Measurements from ENCODE around the gene HSF5. TPM values are rescaled to one million over a fixed set of nuclear protein-coding genes. Genes with fewer than 3 reads are reported as not detected.

Gene HSF5
- total and polyA plus RNA-seq, 2 of the 4 experiments (the other 2 are of a cell fraction), result not detected

DNA sequence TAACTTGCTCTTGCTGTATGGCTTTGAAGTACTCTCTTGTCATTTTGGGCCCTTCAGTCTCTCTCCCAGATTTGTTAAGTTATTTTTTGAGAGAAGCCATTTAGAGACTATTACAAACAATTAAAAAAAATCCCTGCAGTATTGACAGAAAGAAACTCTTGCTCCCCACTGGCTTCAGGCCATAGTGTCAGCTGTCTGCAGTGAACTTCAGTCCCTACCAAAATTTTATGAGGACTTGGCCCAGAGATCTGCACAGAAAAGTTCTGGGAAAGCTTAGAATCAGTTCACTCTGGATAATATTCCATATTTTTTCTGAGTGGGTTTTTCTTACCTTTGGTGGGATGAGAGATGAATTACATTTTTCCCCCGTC, 105.4 kb downstream of the HSF5 start:
- no peak overlapping the region for H4K8ac ChIP-seq (ENCODE audit: low read depth in 2 of 2, low read length in 2 of 2)
- no peak overlapping the region for H3K27ac ChIP-seq (ENCODE audit: insufficient read depth, low read length)
- H3K9ac ChIP-seq (ENCODE audit: low read depth, low read length), result no peak overlapping the region
- no peak overlapping the region for H3K23ac ChIP-seq (ENCODE audit: low read depth, low read length)
- H3K4me1 ChIP-seq (ENCODE audit: control insufficient read depth, insufficient read depth, low read length), result no peaks in the 10 kb centered on the region
- no peaks in the 10 kb centered on the region for H3K9me3 ChIP-seq (ENCODE audit: control insufficient read depth, insufficient read depth, low read length)
- no peak overlapping the region for H2BK120ac ChIP-seq (ENCODE audit: low read depth, low read length)
- no TSS peak for BruUV-seq (replicated peaks)
- no CpG with 5 or more reads among the region's 1 CpG for WGBS, 2 experiments (ENCODE audit: extremely low coverage in 2 of 2, insufficient read length in 1 of 2)
- H2AFZ ChIP-seq (replicated peaks; ENCODE audit: low read length, poor library complexity), result no peak overlapping the region
- no peak overlapping the region for H2BK5ac ChIP-seq (ENCODE audit: low read depth, low read length, poor library complexity, severe bottlenecking)
- H3K9me1 ChIP-seq (ENCODE audit: insufficient read depth, low read length), result no peaks in the 10 kb centered on the region
- intact Hi-C loops (cut with micrococcal nuclease) (no loop called here), dilution Hi-C loops (cut with HindIII; ENCODE audit: low sequenced_read_pairs, unreplicated experiment) (no loop called here), in situ Hi-C loops (cut with MboI; ENCODE audit: low sequenced_read_pairs) (no loop called here)
- no peak overlapping the region for H2AK9ac ChIP-seq (replicated peaks; ENCODE audit: low read depth, low read length, poor library complexity)
- ATAC-seq (ENCODE audit: low read depth) (no peak), DNase-seq (no peak)
- no peaks in the 10 kb centered on the region for H3K79me1 ChIP-seq (ENCODE audit: low read depth in 1 of 2, low read length in 2 of 2)
- ChIA-PET POLR2A (ENCODE audit: unreplicated experiment) (no interaction called here), CTCF (no interaction called here)
- H3K4me2 ChIP-seq (ENCODE audit: low read depth, low read length), result no peak overlapping the region
- no peak overlapping the region for H3K14ac ChIP-seq (replicated peaks; ENCODE audit: low read depth, low read length)
- H2BK20ac ChIP-seq (ENCODE audit: low read depth, low read length), result no peak overlapping the region
- H3K18ac ChIP-seq (ENCODE audit: low read depth, low read length), result no peak overlapping the region
- H3K36me3 ChIP-seq (ENCODE audit: control insufficient read depth, insufficient read depth, low read length), result no peaks in the 10 kb centered on the region
- no peaks in the 10 kb centered on the region for H4K20me1 ChIP-seq (ENCODE audit: insufficient read depth, low read length)
- H3K56ac ChIP-seq (ENCODE audit: extremely low read depth, insufficient read depth, low read length), result no peak overlapping the region
- peaks cover 21% of the 10 kb centered on the region for H3K27me3 ChIP-seq (ENCODE audit: control insufficient read depth, insufficient read depth, low read length)
- no peak for TF ChIP-seq RCOR1 (IDR thresholded peaks at IDR 0.05; ENCODE audit: insufficient replicate concordance, low read length)
- no peak for TF ChIP-seq FOS (IDR thresholded peaks at IDR 0.05; ENCODE audit: low read depth, low read length)
- TF ChIP-seq POLR2A (IDR thresholded peaks at IDR 0.05; ENCODE audit: low read depth, low read length), result no peak
- no peak for TF ChIP-seq SMC3 (IDR thresholded peaks at IDR 0.05; ENCODE audit: low read depth, low read length)
- TF ChIP-seq, protein P1, sequence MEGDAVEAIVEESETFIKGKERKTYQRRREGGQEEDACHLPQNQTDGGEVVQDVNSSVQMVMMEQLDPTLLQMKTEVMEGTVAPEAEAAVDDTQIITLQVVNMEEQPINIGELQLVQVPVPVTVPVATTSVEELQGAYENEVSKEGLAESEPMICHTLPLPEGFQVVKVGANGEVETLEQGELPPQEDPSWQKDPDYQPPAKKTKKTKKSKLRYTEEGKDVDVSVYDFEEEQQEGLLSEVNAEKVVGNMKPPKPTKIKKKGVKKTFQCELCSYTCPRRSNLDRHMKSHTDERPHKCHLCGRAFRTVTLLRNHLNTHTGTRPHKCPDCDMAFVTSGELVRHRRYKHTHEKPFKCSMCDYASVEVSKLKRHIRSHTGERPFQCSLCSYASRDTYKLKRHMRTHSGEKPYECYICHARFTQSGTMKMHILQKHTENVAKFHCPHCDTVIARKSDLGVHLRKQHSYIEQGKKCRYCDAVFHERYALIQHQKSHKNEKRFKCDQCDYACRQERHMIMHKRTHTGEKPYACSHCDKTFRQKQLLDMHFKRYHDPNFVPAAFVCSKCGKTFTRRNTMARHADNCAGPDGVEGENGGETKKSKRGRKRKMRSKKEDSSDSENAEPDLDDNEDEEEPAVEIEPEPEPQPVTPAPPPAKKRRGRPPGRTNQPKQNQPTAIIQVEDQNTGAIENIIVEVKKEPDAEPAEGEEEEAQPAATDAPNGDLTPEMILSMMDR (conservative IDR thresholded peaks at IDR 0.05; ENCODE audit: low read depth, low read length), result no peak
- TF ChIP-seq, protein P2, sequence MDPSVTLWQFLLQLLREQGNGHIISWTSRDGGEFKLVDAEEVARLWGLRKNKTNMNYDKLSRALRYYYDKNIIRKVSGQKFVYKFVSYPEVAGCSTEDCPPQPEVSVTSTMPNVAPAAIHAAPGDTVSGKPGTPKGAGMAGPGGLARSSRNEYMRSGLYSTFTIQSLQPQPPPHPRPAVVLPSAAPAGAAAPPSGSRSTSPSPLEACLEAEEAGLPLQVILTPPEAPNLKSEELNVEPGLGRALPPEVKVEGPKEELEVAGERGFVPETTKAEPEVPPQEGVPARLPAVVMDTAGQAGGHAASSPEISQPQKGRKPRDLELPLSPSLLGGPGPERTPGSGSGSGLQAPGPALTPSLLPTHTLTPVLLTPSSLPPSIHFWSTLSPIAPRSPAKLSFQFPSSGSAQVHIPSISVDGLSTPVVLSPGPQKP (IDR thresholded peaks at IDR 0.05; ENCODE audit: borderline replicate concordance, low read depth, low read length), result no peak
- TF ChIP-seq CHD1 (IDR thresholded peaks at IDR 0.05; ENCODE audit: low read depth, low read length), result no peak
- no peak for TF ChIP-seq NFE2L2 (IDR thresholded peaks at IDR 0.05; ENCODE audit: low read depth, low read length)
- no peak for TF ChIP-seq RFX5 (IDR thresholded peaks at IDR 0.05; ENCODE audit: low read depth, low read length)
- no peak for TF ChIP-seq MAZ (IDR thresholded peaks at IDR 0.05; ENCODE audit: borderline replicate concordance, low read depth, low read length)
- TF ChIP-seq, protein P3, sequence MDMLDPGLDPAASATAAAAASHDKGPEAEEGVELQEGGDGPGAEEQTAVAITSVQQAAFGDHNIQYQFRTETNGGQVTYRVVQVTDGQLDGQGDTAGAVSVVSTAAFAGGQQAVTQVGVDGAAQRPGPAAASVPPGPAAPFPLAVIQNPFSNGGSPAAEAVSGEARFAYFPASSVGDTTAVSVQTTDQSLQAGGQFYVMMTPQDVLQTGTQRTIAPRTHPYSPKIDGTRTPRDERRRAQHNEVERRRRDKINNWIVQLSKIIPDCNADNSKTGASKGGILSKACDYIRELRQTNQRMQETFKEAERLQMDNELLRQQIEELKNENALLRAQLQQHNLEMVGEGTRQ (IDR thresholded peaks at IDR 0.05; ENCODE audit: low read depth, low read length), result no peak
- TF ChIP-seq MAFK (IDR thresholded peaks at IDR 0.05; ENCODE audit: low read depth, low read length), result no peak
- TF ChIP-seq MXI1 (IDR thresholded peaks at IDR 0.05; ENCODE audit: borderline replicate concordance, low read depth, low read length), result no peak
- no peak for TF ChIP-seq BHLHE40 (IDR thresholded peaks at IDR 0.05; ENCODE audit: low read depth, low read length)
- no peak for TF ChIP-seq RAD21 (IDR thresholded peaks at IDR 0.05; ENCODE audit: low read length)
- TF ChIP-seq CEBPB (IDR thresholded peaks at IDR 0.05; ENCODE audit: low read depth, low read length), result no peak
- no peak overlapping the region for H4K5ac ChIP-seq (ENCODE audit: low read depth, low read length)
- H3K4me3 ChIP-seq (ENCODE audit: insufficient read depth, low read depth, low read length), result no peak overlapping the region
- no peak overlapping the region for H3K4ac ChIP-seq (ENCODE audit: low read depth, low read length)
- no peak overlapping the region for H2BK15ac ChIP-seq (ENCODE audit: low read depth, low read length)
- no peak overlapping the region for H4K91ac ChIP-seq (ENCODE audit: insufficient read depth, low read depth, low read length)
- H2AK5ac ChIP-seq (ENCODE audit: low read depth, low read length), result no peak overlapping the region

Measured in IMR-90 (cell line).